K562 (cell line): ENCODE measurements around the gene RIPOR1. TPM values are rescaled to one million over a fixed set of nuclear protein-coding genes. Genes with fewer than 3 reads are reported as not detected.

Source experiments
- CBFA2T2 ChIP-seq: fragments of 450-650 bp; conservative IDR thresholded peaks from 2 replicates; pipeline ENCODE4 v1.6.1; 2017; ENCODE audit warnings: mild to moderate bottlenecking
- CEBPG ChIP-seq, 3 experiments: fragments of 200-800 bp in 1 of 3; sonication (Bioruptor generic) in 1 of 3; sonication (generic) in 1 of 3; formaldehyde crosslinking in 1 of 3; IDR thresholded peaks in 2 of 3; conservative IDR thresholded peaks in 1 of 3; 2 replicates each; pipeline versions ENCODE4 v1.6.1 to v1.8.0; 2016 to 2022; ENCODE audit warnings: missing compliant biosample characterization in 2 of 3, missing genetic modification characterization in 2 of 3, mild to moderate bottlenecking in 1 of 3, missing genetic modification reagents in 1 of 3
- EGR1 ChIP-seq: fragments of 450-650 bp; conservative IDR thresholded peaks from 2 replicates; pipeline ENCODE4 v1.6.1; 2017; ENCODE audit warnings: mild to moderate bottlenecking
- EZH2 ChIP-seq: IDR thresholded peaks from 2 replicates; pipeline ENCODE4 v1.6.1; 2012; ENCODE audit warnings: low read depth, mild to moderate bottlenecking, inconsistent platforms, low read length, borderline replicate concordance
- IFI16 ChIP-seq: fragments of 250-450 bp; sonication (Bioruptor Pico); IDR thresholded peaks from 2 replicates; pipeline ENCODE4 v2.1.2; 2022; ENCODE audit warnings: mild to moderate bottlenecking, inconsistent platforms
- KAT2B ChIP-seq: IDR thresholded peaks from one replicate; pipeline ENCODE4 v1.6.1; 2012; ENCODE audit warnings: low read depth, mild to moderate bottlenecking, control low read depth, inconsistent platforms, low read length, moderate library complexity
- NFE2 ChIP-seq: IDR thresholded peaks from 2 replicates; pipeline ENCODE4 v1.6.1; 2014; ENCODE audit warnings: antibody characterized with exemption, low read depth
- RBM14 ChIP-seq: fragments of 200-400 bp; formaldehyde crosslinking; IDR thresholded peaks from 2 replicates; pipeline ENCODE4 v1.6.1; 2018; ENCODE audit warnings: low read depth, mild to moderate bottlenecking, low read length, moderate library complexity, borderline replicate concordance; ENCODE audit not compliant: insufficient read depth
- RFX5 ChIP-seq: IDR thresholded peaks from 2 replicates; pipeline ENCODE4 v1.6.1; 2011; ENCODE audit warnings: low read depth, mild to moderate bottlenecking, improper control_type of control experiment, low read length
- RFX7 ChIP-seq: fragments of 250-450 bp; sonication (Bioruptor Pico); IDR thresholded peaks from 2 replicates; pipeline ENCODE4 v1.5.1; 2021; ENCODE audit warnings: mild to moderate bottlenecking
- SMAD1 ChIP-seq: fragments of 150-350 bp; IDR thresholded peaks from 2 replicates; pipeline ENCODE4 v1.6.1; 2014; ENCODE audit warnings: low read length, low read depth; ENCODE audit not compliant: partially characterized antibody
- TARDBP ChIP-seq: fragments of 450-650 bp; IDR thresholded peaks from 2 replicates; pipeline ENCODE4 v1.6.1; 2016
- ZBTB17 ChIP-seq: fragments of 450-650 bp; formaldehyde crosslinking; IDR thresholded peaks from 2 replicates; pipeline ENCODE4 v1.4.0; 2020; ENCODE audit warnings: mild to moderate bottlenecking
- ZNF12 ChIP-seq: sonication (generic); formaldehyde crosslinking; IDR thresholded peaks from 2 replicates; pipeline ENCODE4 v1.4.0; 2020; ENCODE audit warnings: mild to moderate bottlenecking, missing genetic modification reagents
- ZNF253 ChIP-seq: fragments of 250-450 bp; sonication (Bioruptor Pico); conservative IDR thresholded peaks from 2 replicates; pipeline ENCODE4 v1.6.1; 2021; ENCODE audit warnings: mild to moderate bottlenecking
- ZNF551 ChIP-seq: fragments of 250-450 bp; sonication (Bioruptor Pico); IDR thresholded peaks from 2 replicates; pipeline ENCODE4 v1.5.0; 2021; ENCODE audit warnings: mild to moderate bottlenecking, moderate library complexity
- ZNF644 ChIP-seq: fragments of 200-800 bp; sonication (Bioruptor generic); IDR thresholded peaks from 2 replicates; pipeline ENCODE4 v1.6.1; 2016; ENCODE audit warnings: low read depth, missing genetic modification characterization, missing compliant biosample characterization
- ZNF707 ChIP-seq: fragments of 250-450 bp; sonication (Bioruptor Pico); conservative IDR thresholded peaks from 2 replicates; pipeline ENCODE4 v1.8.0; 2022; ENCODE audit warnings: inconsistent platforms, mild to moderate bottlenecking, moderate library complexity
- ZNF830 ChIP-seq: fragments of 250-450 bp; sonication (Bioruptor Pico); IDR thresholded peaks from 2 replicates; pipeline ENCODE4 v1.5.0; 2021; ENCODE audit warnings: mild to moderate bottlenecking
- polyA plus RNA-seq, 8 experiments: library from polyadenylated mRNA; depleted of rRNA in 4 of 8; stranded (reverse) in 5 of 8; unstranded in 3 of 8; fragments of >200 nt; fragmentation: Nextera tagmentation in 2 of 8; fragmentation: Illumina TruSeq in 1 of 8; extraction: Ambion mirVana in 2 of 8; extraction: Trizol in 1 of 8; gene quantifications; 2 replicates each; pipeline versions ENCODE4 v1.2.1 to v1.2.3, GENCODE V29; 2011 to 2014; ENCODE audit warnings: inconsistent platforms in 1 of 8, missing spikeins in 1 of 8
- total RNA-seq, 7 experiments: library from RNA; depleted of rRNA in 6 of 7; stranded (reverse); fragments of >200 nt in 6 of 7; fragmentation: Illumina TruSeq in 2 of 7; extraction: Trizol in 2 of 7; gene quantifications; 2 replicates each; pipeline versions ENCODE4 v1.2.1 to v1.2.3, GENCODE V29; 2011 to 2021; ENCODE audit warnings: low replicate concordance in 1 of 7
- TF ChIP-seq, protein P1 (sequence below): fragments of 450-650 bp; IDR thresholded peaks from 2 replicates; pipeline ENCODE4 v1.6.1; 2016
- TF ChIP-seq, protein P2 (sequence below): fragments of 250-450 bp; sonication (Bioruptor Pico); IDR thresholded peaks from 2 replicates; pipeline ENCODE4 v1.8.0; 2022; ENCODE audit warnings: inconsistent platforms, mild to moderate bottlenecking, moderate library complexity, borderline replicate concordance
- TF ChIP-seq, protein P3 (sequence below): fragments of 450-650 bp; formaldehyde crosslinking; IDR thresholded peaks from 2 replicates; pipeline ENCODE4 v1.4.0; 2020; ENCODE audit warnings: mild to moderate bottlenecking, moderate library complexity

The RIPOR1 gene
- total and polyA plus RNA-seq, 9 of the 15 experiments (the other 6 are each of a cell fraction or from before 2014, with no cell fraction given) = 0.36 to 31.1 (median 3.0) TPM

DNA sequence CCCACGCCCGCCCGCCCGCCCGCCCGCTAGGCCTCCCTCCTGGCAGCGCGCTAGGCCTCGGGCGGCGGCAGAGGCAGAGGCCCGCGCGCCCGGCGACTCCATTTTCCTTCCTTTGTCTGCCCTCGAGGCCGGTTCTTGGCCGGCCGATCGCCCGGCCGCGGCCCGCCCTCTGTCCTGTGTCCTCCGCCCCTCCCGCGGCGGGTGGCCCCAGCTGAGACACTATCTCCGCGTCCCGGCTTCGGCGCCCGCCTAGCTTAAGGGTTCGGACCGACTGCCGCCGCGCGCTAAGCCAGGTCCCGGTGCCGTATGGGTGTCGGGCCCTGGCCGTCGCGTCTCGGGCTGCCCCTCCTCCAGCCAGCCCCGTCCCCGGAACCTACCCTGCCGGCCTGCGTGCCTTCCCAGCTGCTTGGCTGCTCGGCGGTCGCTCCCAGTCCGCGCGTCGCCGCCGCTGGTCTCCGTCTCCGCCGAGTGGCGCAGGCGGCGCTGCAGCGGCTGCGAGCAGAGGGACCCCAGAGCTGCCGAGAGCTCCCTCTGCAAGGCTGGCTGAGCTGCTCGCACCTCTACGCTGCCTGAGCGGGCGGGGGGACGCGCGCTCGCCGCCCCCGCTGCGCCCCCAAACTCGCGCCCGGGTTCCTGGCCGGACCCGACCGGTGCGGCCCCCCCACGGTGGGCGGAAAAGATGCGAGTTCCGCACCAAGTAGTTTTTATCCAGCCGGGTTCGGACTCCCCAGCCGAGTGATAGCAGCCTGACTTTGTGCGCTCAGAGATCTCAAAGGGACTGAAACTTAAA, 34.5 kb downstream of the RIPOR1 start (continued):
- 0 out of 2 replicates have a peak, but pooled peaks have one; percentile 24 for TF ChIP-seq ZNF12 (CRISPR knock-in tag)
- TF ChIP-seq ZNF644 (tag) = no peak
- TF ChIP-seq EGR1 = peak; percentile 69
- TF ChIP-seq TARDBP = no peak
- TF ChIP-seq RFX5 = no peak
- peak; percentile 85 for TF ChIP-seq ZBTB17 (CRISPR knock-in tag)
- TF ChIP-seq ZNF253 (CRISPR knock-in tag) = no peak
- TF ChIP-seq KAT2B = no peak
- no peak for TF ChIP-seq CEBPG (CRISPR knock-in tag; IDR thresholded peaks at IDR 0.05)
- TF ChIP-seq CEBPG (tag; conservative IDR thresholded peaks at IDR 0.05 in 1 of 2, IDR thresholded peaks at IDR 0.05 in 1 of 2) = no peak
- TF ChIP-seq CBFA2T2 = 0 out of 2 replicates have a peak, but pooled peaks have one; percentile 3
- TF ChIP-seq RFX7 (CRISPR knock-in tag) = no peak
- TF ChIP-seq, protein P1, sequence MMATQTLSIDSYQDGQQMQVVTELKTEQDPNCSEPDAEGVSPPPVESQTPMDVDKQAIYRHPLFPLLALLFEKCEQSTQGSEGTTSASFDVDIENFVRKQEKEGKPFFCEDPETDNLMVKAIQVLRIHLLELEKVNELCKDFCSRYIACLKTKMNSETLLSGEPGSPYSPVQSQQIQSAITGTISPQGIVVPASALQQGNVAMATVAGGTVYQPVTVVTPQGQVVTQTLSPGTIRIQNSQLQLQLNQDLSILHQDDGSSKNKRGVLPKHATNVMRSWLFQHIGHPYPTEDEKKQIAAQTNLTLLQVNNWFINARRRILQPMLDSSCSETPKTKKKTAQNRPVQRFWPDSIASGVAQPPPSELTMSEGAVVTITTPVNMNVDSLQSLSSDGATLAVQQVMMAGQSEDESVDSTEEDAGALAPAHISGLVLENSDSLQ = no peak
- no peak for TF ChIP-seq ZNF707 (CRISPR knock-in tag)
- TF ChIP-seq SMAD1 = no peak
- no peak for TF ChIP-seq ZNF551 (CRISPR knock-in tag)
- TF ChIP-seq, protein P2, sequence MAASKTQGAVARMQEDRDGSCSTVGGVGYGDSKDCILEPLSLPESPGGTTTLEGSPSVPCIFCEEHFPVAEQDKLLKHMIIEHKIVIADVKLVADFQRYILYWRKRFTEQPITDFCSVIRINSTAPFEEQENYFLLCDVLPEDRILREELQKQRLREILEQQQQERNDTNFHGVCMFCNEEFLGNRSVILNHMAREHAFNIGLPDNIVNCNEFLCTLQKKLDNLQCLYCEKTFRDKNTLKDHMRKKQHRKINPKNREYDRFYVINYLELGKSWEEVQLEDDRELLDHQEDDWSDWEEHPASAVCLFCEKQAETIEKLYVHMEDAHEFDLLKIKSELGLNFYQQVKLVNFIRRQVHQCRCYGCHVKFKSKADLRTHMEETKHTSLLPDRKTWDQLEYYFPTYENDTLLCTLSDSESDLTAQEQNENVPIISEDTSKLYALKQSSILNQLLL = no peak
- TF ChIP-seq ZNF830 (CRISPR knock-in tag) = no peak
- 0 out of 2 replicates have a peak, but pooled peaks have one; percentile 48 for TF ChIP-seq RBM14
- TF ChIP-seq, protein P3, sequence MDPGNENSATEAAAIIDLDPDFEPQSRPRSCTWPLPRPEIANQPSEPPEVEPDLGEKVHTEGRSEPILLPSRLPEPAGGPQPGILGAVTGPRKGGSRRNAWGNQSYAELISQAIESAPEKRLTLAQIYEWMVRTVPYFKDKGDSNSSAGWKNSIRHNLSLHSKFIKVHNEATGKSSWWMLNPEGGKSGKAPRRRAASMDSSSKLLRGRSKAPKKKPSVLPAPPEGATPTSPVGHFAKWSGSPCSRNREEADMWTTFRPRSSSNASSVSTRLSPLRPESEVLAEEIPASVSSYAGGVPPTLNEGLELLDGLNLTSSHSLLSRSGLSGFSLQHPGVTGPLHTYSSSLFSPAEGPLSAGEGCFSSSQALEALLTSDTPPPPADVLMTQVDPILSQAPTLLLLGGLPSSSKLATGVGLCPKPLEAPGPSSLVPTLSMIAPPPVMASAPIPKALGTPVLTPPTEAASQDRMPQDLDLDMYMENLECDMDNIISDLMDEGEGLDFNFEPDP (CRISPR knock-in tag) = no peak
- no peak for TF ChIP-seq EZH2
- no peak for TF ChIP-seq NFE2
- TF ChIP-seq IFI16 = no peak
